Fibroblast of mammary gland (primary cell): ENCODE results near the gene FBP1.

Experiments
- DNase-seq: peaks from one replicate; pipeline ENCODE4 v3.0.0-alpha.2; 2010; ENCODE audit warnings: low read depth
- H3K4me3 ChIP-seq: 2 replicates; pipeline ENCODE4 v1.5.1; 2011; ENCODE audit warnings: low read depth, mild to moderate bottlenecking, low read length, moderate library complexity; ENCODE audit not compliant: control insufficient read depth
- TF ChIP-seq, protein P1 (sequence below): conservative IDR thresholded peaks from 2 replicates; pipeline ENCODE4 v1.5.1; 2011; ENCODE audit warnings: low read depth, low read length, inconsistent platforms; ENCODE audit not compliant: control insufficient read depth, insufficient read depth

The FBP1 gene

DNA sequence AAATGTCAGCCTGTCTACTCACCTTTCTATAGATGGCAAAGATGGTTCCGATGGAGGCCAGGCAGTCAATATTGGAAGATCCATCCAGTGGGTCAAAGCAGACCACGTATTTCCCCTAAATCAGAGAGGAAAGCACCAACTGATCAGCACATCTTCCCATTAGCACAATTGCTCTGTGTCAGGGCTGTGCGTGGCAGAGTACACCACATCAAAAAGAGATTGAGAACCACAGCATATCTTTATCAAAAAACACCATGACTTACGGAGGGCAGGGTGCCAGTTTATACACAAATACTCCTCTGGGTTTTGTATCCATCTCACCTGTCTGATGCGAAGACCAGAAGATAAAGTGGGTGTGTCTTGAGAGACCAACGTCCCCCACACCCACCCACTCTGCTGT is 54.8 kb downstream of the FBP1 start:
- no peak for DNase-seq
- TF ChIP-seq, protein P1, sequence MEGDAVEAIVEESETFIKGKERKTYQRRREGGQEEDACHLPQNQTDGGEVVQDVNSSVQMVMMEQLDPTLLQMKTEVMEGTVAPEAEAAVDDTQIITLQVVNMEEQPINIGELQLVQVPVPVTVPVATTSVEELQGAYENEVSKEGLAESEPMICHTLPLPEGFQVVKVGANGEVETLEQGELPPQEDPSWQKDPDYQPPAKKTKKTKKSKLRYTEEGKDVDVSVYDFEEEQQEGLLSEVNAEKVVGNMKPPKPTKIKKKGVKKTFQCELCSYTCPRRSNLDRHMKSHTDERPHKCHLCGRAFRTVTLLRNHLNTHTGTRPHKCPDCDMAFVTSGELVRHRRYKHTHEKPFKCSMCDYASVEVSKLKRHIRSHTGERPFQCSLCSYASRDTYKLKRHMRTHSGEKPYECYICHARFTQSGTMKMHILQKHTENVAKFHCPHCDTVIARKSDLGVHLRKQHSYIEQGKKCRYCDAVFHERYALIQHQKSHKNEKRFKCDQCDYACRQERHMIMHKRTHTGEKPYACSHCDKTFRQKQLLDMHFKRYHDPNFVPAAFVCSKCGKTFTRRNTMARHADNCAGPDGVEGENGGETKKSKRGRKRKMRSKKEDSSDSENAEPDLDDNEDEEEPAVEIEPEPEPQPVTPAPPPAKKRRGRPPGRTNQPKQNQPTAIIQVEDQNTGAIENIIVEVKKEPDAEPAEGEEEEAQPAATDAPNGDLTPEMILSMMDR = no peak
- no peak overlapping the region for H3K4me3 ChIP-seq

DNA sequence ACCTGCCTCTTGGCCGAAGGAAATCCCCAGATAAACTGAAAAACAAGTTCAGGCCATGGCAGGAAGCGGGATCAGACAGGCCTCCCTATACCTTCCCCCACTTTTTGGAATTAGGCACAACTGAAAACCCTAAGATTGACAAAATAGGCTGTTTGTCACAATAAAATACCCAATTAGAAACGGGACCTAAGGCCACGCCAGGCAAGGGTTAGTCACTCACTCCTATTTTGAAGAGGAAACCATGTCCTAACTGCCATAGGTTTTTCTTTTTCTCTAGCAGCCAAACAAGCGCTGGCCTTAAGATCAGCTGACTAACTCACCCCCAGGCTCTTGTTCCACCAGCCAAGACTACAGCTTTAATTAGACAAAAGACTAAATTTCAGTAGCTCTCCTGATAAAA is 57.6 kb downstream of the FBP1 start:
- TF ChIP-seq, protein P1 = no peak
- H3K4me3 ChIP-seq = no peak overlapping the region
- no peak for DNase-seq

DNA sequence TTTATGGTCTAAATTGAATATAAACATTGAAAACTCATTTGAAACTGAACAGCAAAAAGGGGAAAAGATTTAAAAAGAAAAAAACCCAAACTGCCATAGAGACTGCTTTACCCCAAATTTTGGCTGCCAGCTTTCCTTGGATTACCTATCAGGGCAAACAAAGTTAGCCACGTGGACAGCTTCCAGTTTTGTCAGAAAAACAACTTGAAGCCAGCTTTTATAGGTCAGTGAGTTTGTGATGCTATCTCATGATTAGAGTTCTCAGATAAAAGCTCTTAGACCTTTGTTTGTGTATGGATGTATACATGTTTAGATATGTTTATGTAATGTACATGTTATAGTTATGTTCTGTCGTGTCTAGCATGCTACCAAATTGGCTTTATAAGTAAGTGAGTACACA is 61.7 kb downstream of the FBP1 start:
- TF ChIP-seq, protein P1 = no peak
- no peak for DNase-seq
- H3K4me3 ChIP-seq = no peak overlapping the region

DNA sequence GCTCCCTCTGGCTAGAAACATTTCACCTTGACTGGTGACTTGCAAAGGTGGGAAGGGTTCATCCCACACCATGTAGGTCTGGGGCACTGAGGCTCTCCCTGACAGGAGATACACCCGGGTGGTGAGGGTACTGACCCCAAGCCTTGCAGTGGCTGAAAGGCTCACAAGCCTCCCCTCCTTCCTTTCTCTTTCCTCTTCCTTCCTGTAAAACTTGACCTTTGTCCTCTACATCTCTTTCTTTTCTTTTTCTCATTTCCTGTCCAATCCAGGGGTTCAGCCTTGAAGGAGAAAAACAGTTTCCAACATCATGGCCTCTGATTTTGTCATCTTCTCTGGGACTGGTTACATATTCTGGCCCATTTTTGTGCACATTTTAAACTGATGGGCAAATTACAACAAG is 62.3 kb downstream of the FBP1 start:
- no peak for DNase-seq
- no peak overlapping the region for H3K4me3 ChIP-seq
- TF ChIP-seq, protein P1 = no peak

DNA sequence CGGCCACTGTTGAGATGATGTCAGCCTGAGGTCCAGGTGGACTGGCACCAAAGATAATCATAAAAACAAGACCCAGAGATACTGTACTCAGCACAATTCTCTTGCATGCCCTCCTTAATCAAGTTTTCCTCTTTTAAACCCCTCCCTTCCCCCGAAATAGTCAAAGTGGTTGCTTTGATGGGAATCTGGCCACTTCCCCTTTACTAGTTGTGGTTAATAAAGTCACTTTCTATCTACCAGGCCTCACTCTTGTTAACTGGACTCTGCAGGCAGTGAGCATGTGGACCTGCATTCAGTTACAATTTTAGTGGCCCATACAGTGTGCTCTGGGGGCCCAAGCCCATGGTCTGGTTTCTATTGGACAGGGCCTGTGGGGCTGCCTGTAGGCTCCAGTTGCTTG is 63.2 kb downstream of the FBP1 start:
- TF ChIP-seq, protein P1 = no peak

DNA sequence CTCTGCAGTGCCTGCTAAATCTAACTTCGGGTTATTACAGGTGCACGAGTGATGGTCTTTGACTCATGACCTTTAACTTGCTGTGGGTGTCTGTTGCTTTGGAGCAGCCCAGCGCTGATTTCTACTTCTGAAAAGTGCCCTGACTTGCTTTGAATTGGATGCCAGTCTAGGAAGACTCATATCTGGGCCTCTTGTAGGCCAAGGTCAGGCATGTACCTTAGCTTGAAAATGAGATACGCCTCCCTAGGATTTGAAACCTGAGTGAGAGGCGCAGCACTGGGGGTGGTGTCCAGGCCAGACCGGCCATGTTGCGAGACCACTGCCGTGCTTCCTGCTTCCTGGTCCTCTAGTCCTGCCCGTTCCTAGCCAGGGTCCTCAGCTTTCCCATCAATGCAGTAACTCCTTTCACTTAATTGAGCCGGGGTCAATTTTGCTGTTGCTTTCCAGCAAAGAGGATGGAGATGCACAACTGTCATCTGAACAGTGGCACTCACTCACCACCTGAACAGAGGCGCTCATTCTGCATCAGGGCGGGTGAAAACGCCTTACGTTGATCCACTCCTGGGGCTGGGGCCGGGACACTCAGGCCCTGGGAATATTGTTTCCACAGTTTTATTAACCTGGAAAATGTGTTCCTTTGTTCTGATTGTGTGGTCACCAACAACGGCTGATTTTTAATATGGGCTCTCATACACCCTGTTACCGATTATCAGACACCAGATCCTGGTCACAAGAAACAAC is 70.2 kb downstream of the FBP1 start:
- no peak for DNase-seq
- TF ChIP-seq, protein P1 = no peak
- no peak overlapping the region for H3K4me3 ChIP-seq

More for the DNA sequence above, 63.2 kb downstream of the FBP1 start:
- H3K4me3 ChIP-seq = no peak overlapping the region
- no peak for DNase-seq

DNA sequence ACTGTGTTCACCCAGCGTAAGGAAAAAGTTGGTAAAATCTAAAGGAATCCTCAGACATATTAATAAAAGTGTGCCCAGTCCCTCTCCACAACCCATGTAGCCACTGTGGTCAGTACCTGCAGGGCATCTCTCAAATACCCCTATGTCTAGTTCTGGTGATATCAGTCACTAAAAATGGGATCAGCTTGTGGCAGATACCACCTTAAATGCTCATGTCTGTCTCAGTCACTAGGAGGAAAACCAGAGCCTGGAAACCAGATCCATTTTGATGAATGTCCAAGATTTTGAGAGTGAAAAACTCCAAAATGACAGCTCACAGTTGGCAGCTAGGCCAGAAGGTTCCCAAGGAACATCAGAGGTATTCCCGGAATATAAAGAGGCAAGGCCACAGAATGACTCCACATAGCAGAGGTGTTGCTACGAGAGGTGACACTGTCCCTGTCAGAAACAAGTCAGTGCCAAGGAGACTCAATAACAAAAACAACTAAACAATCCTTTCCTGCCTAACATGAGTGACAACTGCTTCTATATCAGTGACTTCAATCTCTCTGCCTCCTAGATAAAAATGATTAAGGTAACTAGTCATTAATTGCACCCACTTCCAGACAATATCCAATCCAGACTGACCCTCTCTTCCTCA is 70.9 kb downstream of the FBP1 start:
- TF ChIP-seq, protein P1 = no peak
- H3K4me3 ChIP-seq = no peak overlapping the region
- DNase-seq = no peak
